WTC11 (cell line): Measurements from ENCODE around the gene PPP1R12B. TPM values are rescaled to one million over a fixed set of nuclear protein-coding genes. Genes with fewer than 3 reads are reported as not detected.

Experiments
- ATAC-seq: fragments of 200-7000 bp; cut with Tn5 transposase; 2 replicates; pipeline ENCODE4 v1.10.0; 2021; ENCODE audit warnings: mild to moderate bottlenecking, moderate library complexity
- CTCF ChIA-PET: fragments of 300-600 bp; sonication (Branson Sonifier 250); formaldehyde crosslinking; loops from one replicate; lab custom pipeline; 2021; ENCODE audit warnings: antibody characterized with exemption; lab: Charles Lee
- POLR2A ChIA-PET: fragments of 350-600 bp; sonication (Branson Sonifier 250); formaldehyde crosslinking; loops from one replicate; lab custom pipeline; 2021; ENCODE audit warnings: antibody characterized with exemption; lab: Charles Lee
- DNase-seq: peaks from one replicate; pipeline ENCODE4 v3.0.0; 2021; ENCODE audit warnings: low spot score
- H3K27ac Mint-ChIP-seq: 2 replicates; pipeline ENCODE4 v1.8.0; 2021; ENCODE audit warnings: mixed read lengths
- H3K27me3 Mint-ChIP-seq: 2 replicates; pipeline ENCODE4 v1.8.0; 2021; ENCODE audit warnings: low read depth, mild to moderate bottlenecking, moderate library complexity, mixed read lengths
- H3K36me3 Mint-ChIP-seq: 2 replicates; pipeline ENCODE4 v1.8.0; 2021; ENCODE audit warnings: mixed read lengths
- H3K4me1 Mint-ChIP-seq: 2 replicates; pipeline ENCODE4 v1.8.0; 2022; ENCODE audit warnings: mixed read lengths
- H3K4me3 Mint-ChIP-seq: 2 replicates; pipeline ENCODE4 v1.8.0; 2021; ENCODE audit warnings: mild to moderate bottlenecking, moderate library complexity, mixed read lengths
- H3K9me3 Mint-ChIP-seq: 2 replicates; pipeline ENCODE4 v1.8.0; 2021; ENCODE audit warnings: mixed read lengths
- AR ChIP-seq: fragments of 250-450 bp; sonication (Bioruptor Pico); IDR thresholded peaks from 2 replicates; pipeline ENCODE4 v1.9.0; 2021; ENCODE audit warnings: mild to moderate bottlenecking
- ETV6 ChIP-seq: sonication (generic); formaldehyde crosslinking; IDR thresholded peaks from 2 replicates; pipeline ENCODE4 v1.8.1; 2022; ENCODE audit warnings: mild to moderate bottlenecking, missing genetic modification reagents
- FOXP4 ChIP-seq: sonication (generic); formaldehyde crosslinking; IDR thresholded peaks from 2 replicates; pipeline ENCODE4 v1.8.0; 2022; ENCODE audit warnings: mild to moderate bottlenecking, missing genetic modification reagents
- HMGA2 ChIP-seq: fragments of 250-450 bp; sonication (Bioruptor Pico); IDR thresholded peaks from 2 replicates; pipeline ENCODE4 v1.4.0; 2021; ENCODE audit warnings: mild to moderate bottlenecking, moderate library complexity
- IRF2 ChIP-seq: sonication (generic); formaldehyde crosslinking; IDR thresholded peaks from 2 replicates; pipeline ENCODE4 v1.8.0; 2022; ENCODE audit warnings: low read depth, missing genetic modification reagents, borderline replicate concordance
- JAZF1 ChIP-seq: fragments of 250-450 bp; sonication (Bioruptor Pico); IDR thresholded peaks from 2 replicates; pipeline ENCODE4 v1.9.0; 2021; ENCODE audit warnings: moderate library complexity, mild to moderate bottlenecking, inconsistent platforms
- JUN ChIP-seq: sonication (generic); formaldehyde crosslinking; IDR thresholded peaks from 2 replicates; pipeline ENCODE4 v1.8.0; 2023; ENCODE audit warnings: mild to moderate bottlenecking, missing genetic modification reagents
- KAT7 ChIP-seq: sonication (generic); formaldehyde crosslinking; IDR thresholded peaks from 2 replicates; pipeline ENCODE4 v1.8.1; 2023; ENCODE audit warnings: missing genetic modification reagents, mild to moderate bottlenecking, borderline replicate concordance
- NFE2L1 ChIP-seq: sonication (generic); formaldehyde crosslinking; IDR thresholded peaks from 2 replicates; pipeline ENCODE4 v1.8.1; 2023; ENCODE audit warnings: missing genetic modification reagents
- NFYB ChIP-seq: sonication (generic); formaldehyde crosslinking; conservative IDR thresholded peaks from 2 replicates; pipeline ENCODE4 v1.8.0; 2022; ENCODE audit warnings: low read depth, missing genetic modification reagents
- NR2C2 ChIP-seq: sonication (generic); formaldehyde crosslinking; IDR thresholded peaks from 2 replicates; pipeline ENCODE4 v1.8.0; 2022; ENCODE audit warnings: mild to moderate bottlenecking, missing genetic modification reagents
- SOX15 ChIP-seq: fragments of 250-450 bp; sonication (Bioruptor Pico); IDR thresholded peaks from 2 replicates; pipeline ENCODE4 v1.9.0; 2021; ENCODE audit warnings: mild to moderate bottlenecking
- TCF7 ChIP-seq: sonication (generic); formaldehyde crosslinking; IDR thresholded peaks from 2 replicates; pipeline ENCODE4 v1.8.0; 2022; ENCODE audit warnings: mild to moderate bottlenecking, low read depth, missing genetic modification reagents, moderate library complexity
- TP53 ChIP-seq: sonication (generic); formaldehyde crosslinking; IDR thresholded peaks from 2 replicates; pipeline ENCODE4 v1.8.1; 2023; ENCODE audit warnings: mild to moderate bottlenecking, missing genetic modification reagents
- ZNF232 ChIP-seq: sonication (generic); formaldehyde crosslinking; IDR thresholded peaks from 2 replicates; pipeline ENCODE4 v1.8.0; 2022; ENCODE audit warnings: mild to moderate bottlenecking, missing genetic modification reagents
- ZNF317 ChIP-seq: sonication (generic); formaldehyde crosslinking; IDR thresholded peaks from 2 replicates; pipeline ENCODE4 v1.8.1; 2023; ENCODE audit warnings: low read depth, mild to moderate bottlenecking, moderate library complexity, missing genetic modification reagents, borderline replicate concordance
- ZNF396 ChIP-seq: fragments of 250-450 bp; sonication (Bioruptor Pico); IDR thresholded peaks from 2 replicates; pipeline ENCODE4 v1.8.0; 2021; ENCODE audit warnings: mild to moderate bottlenecking, moderate library complexity, borderline replicate concordance
- ZNF423 ChIP-seq: fragments of 250-450 bp; sonication (Bioruptor Pico); IDR thresholded peaks from 2 replicates; pipeline ENCODE4 v2.1.2; 2022; ENCODE audit warnings: mild to moderate bottlenecking, moderate library complexity
- total RNA-seq: library from RNA; stranded (reverse); gene quantifications from 3 replicates; pipeline ENCODE4 v1.2.3, GENCODE V29; 2021
- TF ChIP-seq, protein P1 (sequence below): sonication (generic); formaldehyde crosslinking; conservative IDR thresholded peaks from 2 replicates; pipeline ENCODE4 v1.8.1; 2022; ENCODE audit warnings: mild to moderate bottlenecking, missing genetic modification reagents
- TF ChIP-seq, protein P2 (sequence below): fragments of 250-450 bp; sonication (Bioruptor Pico); IDR thresholded peaks from 2 replicates; pipeline ENCODE4 v1.8.0; 2021; ENCODE audit warnings: mild to moderate bottlenecking
- TF ChIP-seq, protein P3 (sequence below): sonication (generic); formaldehyde crosslinking; IDR thresholded peaks from 2 replicates; pipeline ENCODE4 v1.8.1; 2023; ENCODE audit warnings: mild to moderate bottlenecking, missing genetic modification reagents, moderate library complexity
- TF ChIP-seq, protein P4 (sequence below): sonication (generic); formaldehyde crosslinking; IDR thresholded peaks from 2 replicates; pipeline ENCODE4 v1.8.1; 2023; ENCODE audit warnings: mild to moderate bottlenecking, moderate library complexity, missing genetic modification reagents

The PPP1R12B gene
- total RNA-seq, 1 experiment from 2014 or later: 19.2 TPM

DNA sequence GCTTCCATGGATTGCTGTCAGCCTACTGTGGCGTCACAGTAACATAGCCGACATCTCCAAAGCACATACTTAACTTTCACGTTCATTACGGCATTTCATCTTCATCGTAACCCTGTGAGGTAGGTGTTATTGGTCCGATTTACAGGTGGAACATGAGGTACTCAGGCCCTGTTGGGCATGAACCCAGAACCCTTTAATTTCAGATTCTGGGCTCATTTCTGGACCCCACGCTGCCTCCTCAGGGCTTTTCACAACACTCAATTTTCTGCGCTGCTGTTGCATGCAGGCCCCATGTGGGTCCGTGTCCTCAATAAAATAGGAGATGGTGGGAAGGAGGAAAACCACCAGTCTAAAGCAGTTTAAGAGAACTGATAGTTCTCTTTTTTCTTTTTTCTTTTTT lies 46.3 kb upstream of the PPP1R12B start (continued):
- TF ChIP-seq, protein P1, sequence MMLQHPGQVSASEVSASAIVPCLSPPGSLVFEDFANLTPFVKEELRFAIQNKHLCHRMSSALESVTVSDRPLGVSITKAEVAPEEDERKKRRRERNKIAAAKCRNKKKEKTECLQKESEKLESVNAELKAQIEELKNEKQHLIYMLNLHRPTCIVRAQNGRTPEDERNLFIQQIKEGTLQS: no peak
- TF ChIP-seq NR2C2 (no peak), NFE2L1 (CRISPR knock-in tag) (no peak), FOXP4 (CRISPR knock-in tag) (no peak), HMGA2 (CRISPR knock-in tag) (no peak), TP53 (no peak), IRF2 (no peak), SOX15 (no peak)

DNA sequence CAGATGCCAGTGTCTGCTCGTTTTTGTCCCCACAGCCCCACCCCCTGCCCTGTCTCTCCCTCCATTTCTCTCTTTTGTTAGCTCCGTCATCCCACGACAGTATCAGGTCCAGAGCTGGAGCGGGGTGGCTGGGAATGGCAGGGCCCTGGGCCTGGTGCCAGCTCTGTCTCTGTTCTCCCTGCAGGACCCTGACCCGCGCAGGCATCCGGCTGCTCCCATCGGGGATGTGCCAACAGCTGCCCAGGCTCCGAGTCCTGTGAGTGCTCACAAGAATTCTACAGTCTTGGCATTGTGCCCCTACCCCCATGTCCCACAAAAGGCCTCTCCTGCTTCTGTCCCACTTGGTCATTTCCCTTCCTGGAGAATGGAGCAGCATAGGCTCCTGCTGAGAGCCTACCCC lies 44.1 kb upstream of the PPP1R12B start:
- H3K27me3 Mint-ChIP-seq: no peaks in the 10 kb centered on the region
- H3K27ac Mint-ChIP-seq: no peak overlapping the region
- no peaks in the 10 kb centered on the region for H3K9me3 Mint-ChIP-seq
- H3K4me1 Mint-ChIP-seq: no peaks in the 10 kb centered on the region
- ATAC-seq (no peak), DNase-seq (no peak)
- no peak overlapping the region for H3K4me3 Mint-ChIP-seq
- ChIA-PET CTCF (interaction anchor here (1.0 to 1.9 kb wide), 3 partner anchors 30 to 114 kb away, joined by 3 to 9 read pairs (median 4); partner anchors contain the start of gene LGR6), POLR2A (no interaction called here)
- no peaks in the 10 kb centered on the region for H3K36me3 Mint-ChIP-seq
- TF ChIP-seq, protein P2, sequence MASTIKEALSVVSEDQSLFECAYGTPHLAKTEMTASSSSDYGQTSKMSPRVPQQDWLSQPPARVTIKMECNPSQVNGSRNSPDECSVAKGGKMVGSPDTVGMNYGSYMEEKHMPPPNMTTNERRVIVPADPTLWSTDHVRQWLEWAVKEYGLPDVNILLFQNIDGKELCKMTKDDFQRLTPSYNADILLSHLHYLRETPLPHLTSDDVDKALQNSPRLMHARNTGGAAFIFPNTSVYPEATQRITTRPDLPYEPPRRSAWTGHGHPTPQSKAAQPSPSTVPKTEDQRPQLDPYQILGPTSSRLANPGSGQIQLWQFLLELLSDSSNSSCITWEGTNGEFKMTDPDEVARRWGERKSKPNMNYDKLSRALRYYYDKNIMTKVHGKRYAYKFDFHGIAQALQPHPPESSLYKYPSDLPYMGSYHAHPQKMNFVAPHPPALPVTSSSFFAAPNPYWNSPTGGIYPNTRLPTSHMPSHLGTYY: no peak
- no peak for TF ChIP-seq ZNF232 (CRISPR knock-in tag)
- no peak for TF ChIP-seq TP53
- no peak for TF ChIP-seq ZNF317 (CRISPR knock-in tag)
- TF ChIP-seq, protein P1: no peak

GRCh38 chr1:202305168-202305567 lies 43.3 kb upstream of the PPP1R12B start:
- H3K36me3 Mint-ChIP-seq: no peaks in the 10 kb centered on the region
- ChIA-PET CTCF (interaction anchor here (1.0 kb wide), 2 partner anchors 31 to 115 kb away, joined by 3 to 4 read pairs; no protein-coding TSS in a partner anchor), POLR2A (no interaction called here)
- ATAC-seq (no peak), DNase-seq (no peak)
- no peak overlapping the region for H3K4me3 Mint-ChIP-seq
- H3K27ac Mint-ChIP-seq: no peak overlapping the region
- H3K9me3 Mint-ChIP-seq: no peaks in the 10 kb centered on the region
- no peaks in the 10 kb centered on the region for H3K4me1 Mint-ChIP-seq
- no peaks in the 10 kb centered on the region for H3K27me3 Mint-ChIP-seq
- TF ChIP-seq, protein P3, sequence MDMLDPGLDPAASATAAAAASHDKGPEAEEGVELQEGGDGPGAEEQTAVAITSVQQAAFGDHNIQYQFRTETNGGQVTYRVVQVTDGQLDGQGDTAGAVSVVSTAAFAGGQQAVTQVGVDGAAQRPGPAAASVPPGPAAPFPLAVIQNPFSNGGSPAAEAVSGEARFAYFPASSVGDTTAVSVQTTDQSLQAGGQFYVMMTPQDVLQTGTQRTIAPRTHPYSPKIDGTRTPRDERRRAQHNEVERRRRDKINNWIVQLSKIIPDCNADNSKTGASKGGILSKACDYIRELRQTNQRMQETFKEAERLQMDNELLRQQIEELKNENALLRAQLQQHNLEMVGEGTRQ: no peak
- no peak for TF ChIP-seq JUN (CRISPR knock-in tag)
- TF ChIP-seq AR (CRISPR knock-in tag): no peak
- TF ChIP-seq ZNF423 (CRISPR knock-in tag): no peak
- TF ChIP-seq ETV6: no peak
- no peak for TF ChIP-seq NFE2L1 (CRISPR knock-in tag)
- TF ChIP-seq NR2C2: no peak
- TF ChIP-seq SOX15: no peak
- TF ChIP-seq KAT7 (CRISPR knock-in tag): no peak
- no peak for TF ChIP-seq TCF7 (CRISPR knock-in tag)
- TF ChIP-seq ZNF396 (CRISPR knock-in tag): no peak
- TF ChIP-seq JAZF1 (CRISPR knock-in tag): no peak
- TF ChIP-seq, protein P2: no peak
- no peak for TF ChIP-seq NFYB (CRISPR knock-in tag)
- TF ChIP-seq, protein P4, sequence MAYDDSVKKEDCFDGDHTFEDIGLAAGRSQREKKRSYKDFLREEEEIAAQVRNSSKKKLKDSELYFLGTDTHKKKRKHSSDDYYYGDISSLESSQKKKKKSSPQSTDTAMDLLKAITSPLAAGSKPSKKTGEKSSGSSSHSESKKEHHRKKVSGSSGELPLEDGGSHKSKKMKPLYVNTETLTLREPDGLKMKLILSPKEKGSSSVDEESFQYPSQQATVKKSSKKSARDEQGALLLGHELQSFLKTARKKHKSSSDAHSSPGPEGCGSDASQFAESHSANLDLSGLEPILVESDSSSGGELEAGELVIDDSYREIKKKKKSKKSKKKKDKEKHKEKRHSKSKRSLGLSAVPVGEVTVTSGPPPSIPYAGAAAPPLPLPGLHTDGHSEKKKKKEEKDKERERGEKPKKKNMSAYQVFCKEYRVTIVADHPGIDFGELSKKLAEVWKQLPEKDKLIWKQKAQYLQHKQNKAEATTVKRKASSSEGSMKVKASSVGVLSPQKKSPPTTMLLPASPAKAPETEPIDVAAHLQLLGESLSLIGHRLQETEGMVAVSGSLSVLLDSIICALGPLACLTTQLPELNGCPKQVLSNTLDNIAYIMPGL (CRISPR knock-in tag): no peak
